ENCODE measurements around the gene CADM2. TPM values are rescaled to one million over a fixed set of nuclear protein-coding genes. Genes with fewer than 3 reads are reported as not detected.

CADM2 gene
- total RNA-seq, 1 donor from 2014 or later: 3.5 TPM

- no peak for DNase-seq (ENCODE audit: low read depth, low spot score)
- Mint-ChIP-seq H3K27ac (ENCODE audit: unreplicated experiment) (no peak overlapping the region), H3K4me1 (peaks cover 4% of the 10 kb centered on the region), H3K27me3 (ENCODE audit: low read depth) (no peaks in the 10 kb centered on the region), H3K4me3 (no peak overlapping the region), H3K36me3 (ENCODE audit: low read depth) (no peaks in the 10 kb centered on the region), H3K9me3 (no peaks in the 10 kb centered on the region)
- no peak for TF ChIP-seq CTCF (conservative IDR thresholded peaks at IDR 0.05)
These were observed 627.2 kb downstream of the CADM2 start for GRCh38 chr3:85586018-85586417.

GRCh38 chr3:85589145-85589544, 630.4 kb downstream of the CADM2 start:
- Mint-ChIP-seq H3K4me1 (peaks cover 4% of the 10 kb centered on the region), H3K27me3 (ENCODE audit: low read depth) (no peaks in the 10 kb centered on the region), H3K4me3 (no peak overlapping the region), H3K9me3 (no peaks in the 10 kb centered on the region), H3K36me3 (ENCODE audit: low read depth) (no peaks in the 10 kb centered on the region), H3K27ac (ENCODE audit: unreplicated experiment) (no peak overlapping the region)
- no peak for DNase-seq (ENCODE audit: low read depth, low spot score)
- no peak for TF ChIP-seq CTCF (conservative IDR thresholded peaks at IDR 0.05)

GRCh38 chr3:85591451-85591850, 632.7 kb downstream of the CADM2 start:
- Mint-ChIP-seq H3K9me3 (no peaks in the 10 kb centered on the region), H3K36me3 (ENCODE audit: low read depth) (no peaks in the 10 kb centered on the region), H3K27ac (ENCODE audit: unreplicated experiment) (no peak overlapping the region), H3K4me1 (no peaks in the 10 kb centered on the region), H3K4me3 (no peak overlapping the region), H3K27me3 (ENCODE audit: low read depth) (no peaks in the 10 kb centered on the region)
- TF ChIP-seq CTCF (conservative IDR thresholded peaks at IDR 0.05): no peak
- no peak for DNase-seq (ENCODE audit: low read depth, low spot score)

GRCh38 chr3:85592256-85592655, 633.5 kb downstream of the CADM2 start:
- H3K27ac Mint-ChIP-seq (ENCODE audit: unreplicated experiment): no peak overlapping the region
- H3K4me1 Mint-ChIP-seq: no peaks in the 10 kb centered on the region
- no peaks in the 10 kb centered on the region for H3K36me3 Mint-ChIP-seq (ENCODE audit: low read depth)
- H3K4me3 Mint-ChIP-seq: no peak overlapping the region
- DNase-seq (ENCODE audit: low read depth, low spot score): no peak
- H3K27me3 Mint-ChIP-seq (ENCODE audit: low read depth): no peaks in the 10 kb centered on the region
- TF ChIP-seq CTCF (conservative IDR thresholded peaks at IDR 0.05): no peak
- no peaks in the 10 kb centered on the region for H3K9me3 Mint-ChIP-seq

GRCh38 chr3:85594676-85595075, 635.9 kb downstream of the CADM2 start:
- H3K4me3 Mint-ChIP-seq: no peak overlapping the region
- H3K27ac Mint-ChIP-seq (ENCODE audit: unreplicated experiment): no peak overlapping the region
- H3K36me3 Mint-ChIP-seq (ENCODE audit: low read depth): no peaks in the 10 kb centered on the region
- no peaks in the 10 kb centered on the region for H3K27me3 Mint-ChIP-seq (ENCODE audit: low read depth)
- DNase-seq (ENCODE audit: low read depth, low spot score): no peak
- TF ChIP-seq CTCF (conservative IDR thresholded peaks at IDR 0.05): no peak
- no peaks in the 10 kb centered on the region for H3K9me3 Mint-ChIP-seq
- H3K4me1 Mint-ChIP-seq: no peaks in the 10 kb centered on the region

- no peaks in the 10 kb centered on the region for H3K36me3 Mint-ChIP-seq (ENCODE audit: low read depth)
- no peaks in the 10 kb centered on the region for H3K27me3 Mint-ChIP-seq (ENCODE audit: low read depth)
- H3K9me3 Mint-ChIP-seq: no peaks in the 10 kb centered on the region
- no peak for DNase-seq (ENCODE audit: low read depth, low spot score)
- H3K27ac Mint-ChIP-seq (ENCODE audit: unreplicated experiment): no peak overlapping the region
- no peak overlapping the region for H3K4me3 Mint-ChIP-seq
- no peak for TF ChIP-seq CTCF (conservative IDR thresholded peaks at IDR 0.05)
- peaks cover 7% of the 10 kb centered on the region for H3K4me1 Mint-ChIP-seq
These were observed 644.6 kb downstream of the CADM2 start for GRCh38 chr3:85603378-85603777.
